ENCODE results near the gene SPTAN1. TPM values are rescaled to one million over a fixed set of nuclear protein-coding genes. Genes with fewer than 3 reads are reported as not detected.

SPTAN1 gene
- polyA plus RNA-seq, 1 experiment, result 211 TPM

GRCh38 chr9:128600099-128600498 lies 47.7 kb downstream of the SPTAN1 start:
- H3K9me3 ChIP-seq (ENCODE audit: control insufficient read depth, insufficient read depth, low read length), result no peaks in the 10 kb centered on the region
- no peak overlapping the region for H3K4me3 ChIP-seq (ENCODE audit: low read depth, low read length)
- no peak for TF ChIP-seq CTCF (IDR thresholded peaks at IDR 0.05; ENCODE audit: low read depth, low read length)
- no peak overlapping the region for H3K27ac ChIP-seq (ENCODE audit: low read depth, low read length)
- ChIA-PET POLR2A (no interaction called here), CTCF (no interaction called here)
- no peaks in the 10 kb centered on the region for H3K27me3 ChIP-seq (ENCODE audit: control insufficient read depth, insufficient read depth, low read length)
- no peak for DNase-seq (ENCODE audit: low read depth, low spot score)

GRCh38 chr9:128603697-128604096 lies 51.3 kb downstream of the SPTAN1 start:
- Histone ChIP-seq H3K27me3 (ENCODE audit: control insufficient read depth, insufficient read depth, low read length) (no peaks in the 10 kb centered on the region), H3K4me3 (ENCODE audit: low read depth, low read length) (no peak overlapping the region), H3K9me3 (ENCODE audit: control insufficient read depth, insufficient read depth, low read length) (no peaks in the 10 kb centered on the region), H3K27ac (ENCODE audit: low read depth, low read length) (no peak overlapping the region)
- no peak for TF ChIP-seq CTCF (IDR thresholded peaks at IDR 0.05; ENCODE audit: low read depth, low read length)
- POLR2A ChIA-PET, result interaction anchor here (0.5 kb wide), 1 partner anchor 265 kb away, joined by 3 read pairs; no protein-coding TSS in a partner anchor
- CTCF ChIA-PET, result no interaction called here
- DNase-seq (ENCODE audit: low read depth, low spot score), result no peak

- POLR2A ChIA-PET, result no interaction called here
- no peak for TF ChIP-seq CTCF (IDR thresholded peaks at IDR 0.05; ENCODE audit: low read depth, low read length)
- no peak for DNase-seq (ENCODE audit: low read depth, low spot score)
Observed at GRCh38 chr9:128607642-128608350, 55.4 kb downstream of the SPTAN1 start.

GRCh38 chr9:128610897-128611296 lies 58.5 kb downstream of the SPTAN1 start:
- Histone ChIP-seq H3K4me3 (ENCODE audit: low read depth, low read length) (no peak overlapping the region), H3K9me3 (ENCODE audit: control insufficient read depth, insufficient read depth, low read length) (no peaks in the 10 kb centered on the region), H3K27me3 (ENCODE audit: control insufficient read depth, insufficient read depth, low read length) (no peaks in the 10 kb centered on the region), H3K27ac (ENCODE audit: low read depth, low read length) (no peak overlapping the region)
- ChIA-PET POLR2A (interaction anchor here (0.5 kb wide), 1 partner anchor 41 kb away, joined by 3 read pairs; no protein-coding TSS in a partner anchor), CTCF (interaction anchor here (1.2 kb wide), 1 partner anchor 24 kb away, joined by 4 read pairs; no protein-coding TSS in a partner anchor)
- DNase-seq (ENCODE audit: low read depth, low spot score), result no peak
- TF ChIP-seq CTCF (IDR thresholded peaks at IDR 0.05; ENCODE audit: low read depth, low read length), result no peak

More at GRCh38 chr9:128607642-128608350, 55.4 kb downstream of the SPTAN1 start:
- CTCF ChIA-PET, result interaction anchor here (1.0 kb wide), 1 partner anchor 210 kb away, joined by 3 read pairs; the partner anchor contains the start of gene ENDOG
- Histone ChIP-seq H3K9me3 (ENCODE audit: control insufficient read depth, insufficient read depth, low read length) (no peaks in the 10 kb centered on the region), H3K27me3 (ENCODE audit: control insufficient read depth, insufficient read depth, low read length) (no peaks in the 10 kb centered on the region), H3K4me3 (ENCODE audit: low read depth, low read length) (no peak overlapping the region), H3K27ac (ENCODE audit: low read depth, low read length) (no peak overlapping the region)

- CTCF ChIA-PET, result no interaction called here
Observed at GRCh38 chr9:128611600-128612394, 59.4 kb downstream of the SPTAN1 start.

More at GRCh38 chr9:128611600-128612394, 59.4 kb downstream of the SPTAN1 start:
- Histone ChIP-seq H3K27ac (ENCODE audit: low read depth, low read length) (no peak overlapping the region), H3K9me3 (ENCODE audit: control insufficient read depth, insufficient read depth, low read length) (no peaks in the 10 kb centered on the region), H3K4me3 (ENCODE audit: low read depth, low read length) (no peak overlapping the region), H3K27me3 (ENCODE audit: control insufficient read depth, insufficient read depth, low read length) (no peaks in the 10 kb centered on the region)
- POLR2A ChIA-PET, result no interaction called here
- no peak for TF ChIP-seq CTCF (IDR thresholded peaks at IDR 0.05; ENCODE audit: low read depth, low read length)
- DNase-seq (ENCODE audit: low read depth, low spot score), result no peak
